RWPE1 (cell line): Measurements from ENCODE around the gene ADGRL1.

Experiments
- CTCF ChIA-PET: fragments of 350-600 bp; sonication (Branson Sonifier 250); formaldehyde crosslinking; extraction: SDS; loops from one replicate; lab custom pipeline; 2021; lab: Yijun Ruan, JAX
- POLR2A ChIA-PET: fragments of 400-600 bp; formaldehyde crosslinking; extraction: SDS; loops from one replicate; lab custom pipeline; 2020; ENCODE audit warnings: antibody characterized with exemption; ENCODE audit not compliant: low non-redundant PET; lab: Yijun Ruan, JAX
- DNase-seq: peaks from one replicate; pipeline ENCODE4 v3.0.0; 2012; ENCODE audit warnings: low spot score
- H3K27ac ChIP-seq: fragments of 450-650 bp; 2 replicates; pipeline ENCODE4 v1.5.1; 2017
- TF ChIP-seq, protein P1 (sequence below): fragments of 450-650 bp; conservative IDR thresholded peaks from 2 replicates; pipeline ENCODE4 v1.5.1; 2017; ENCODE audit warnings: low read depth, mild to moderate bottlenecking

The ADGRL1 gene

DNA sequence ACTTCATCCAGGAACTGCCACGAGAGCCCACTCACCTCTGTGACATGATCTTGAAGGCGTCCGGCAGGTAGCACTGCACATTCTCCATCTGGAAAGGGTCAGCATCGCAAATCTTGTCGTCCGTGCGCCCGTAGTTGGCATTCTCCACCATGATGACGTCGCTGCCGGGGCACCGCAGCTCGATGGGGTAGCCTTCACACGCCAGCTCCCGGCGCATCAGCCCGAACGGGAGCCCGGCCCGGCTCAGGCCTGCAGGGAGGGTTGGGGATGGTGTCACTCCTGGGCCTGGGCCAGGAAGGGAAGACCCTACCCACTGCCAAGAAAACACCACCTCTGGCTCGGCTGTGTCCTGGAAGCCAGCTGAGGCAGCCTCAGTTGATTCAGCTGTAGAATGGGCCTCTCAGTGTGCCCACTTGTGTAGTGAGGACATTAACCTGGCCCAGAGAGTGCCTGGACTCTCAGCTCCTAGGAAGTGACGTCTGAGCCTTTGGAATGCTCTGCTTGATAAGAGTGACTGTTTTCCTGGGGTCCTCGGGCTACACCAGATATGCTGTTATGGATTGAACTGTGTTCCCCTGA is 28.4 kb downstream of the ADGRL1 start:
- CTCF ChIA-PET: interaction anchor here (1.1 kb wide), 1 partner anchor 29 kb away, joined by 3 read pairs; no protein-coding TSS in a partner anchor
- H3K27ac ChIP-seq: no peak overlapping the region
- DNase-seq: no peak
- TF ChIP-seq, protein P1, sequence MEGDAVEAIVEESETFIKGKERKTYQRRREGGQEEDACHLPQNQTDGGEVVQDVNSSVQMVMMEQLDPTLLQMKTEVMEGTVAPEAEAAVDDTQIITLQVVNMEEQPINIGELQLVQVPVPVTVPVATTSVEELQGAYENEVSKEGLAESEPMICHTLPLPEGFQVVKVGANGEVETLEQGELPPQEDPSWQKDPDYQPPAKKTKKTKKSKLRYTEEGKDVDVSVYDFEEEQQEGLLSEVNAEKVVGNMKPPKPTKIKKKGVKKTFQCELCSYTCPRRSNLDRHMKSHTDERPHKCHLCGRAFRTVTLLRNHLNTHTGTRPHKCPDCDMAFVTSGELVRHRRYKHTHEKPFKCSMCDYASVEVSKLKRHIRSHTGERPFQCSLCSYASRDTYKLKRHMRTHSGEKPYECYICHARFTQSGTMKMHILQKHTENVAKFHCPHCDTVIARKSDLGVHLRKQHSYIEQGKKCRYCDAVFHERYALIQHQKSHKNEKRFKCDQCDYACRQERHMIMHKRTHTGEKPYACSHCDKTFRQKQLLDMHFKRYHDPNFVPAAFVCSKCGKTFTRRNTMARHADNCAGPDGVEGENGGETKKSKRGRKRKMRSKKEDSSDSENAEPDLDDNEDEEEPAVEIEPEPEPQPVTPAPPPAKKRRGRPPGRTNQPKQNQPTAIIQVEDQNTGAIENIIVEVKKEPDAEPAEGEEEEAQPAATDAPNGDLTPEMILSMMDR: no peak
- POLR2A ChIA-PET: no interaction called here

GRCh38 chr19:14175351-14175792 is 30.6 kb downstream of the ADGRL1 start:
- no peak overlapping the region for H3K27ac ChIP-seq
- no peak for DNase-seq
- TF ChIP-seq, protein P1: no peak
- POLR2A ChIA-PET: no interaction called here
- CTCF ChIA-PET: no interaction called here

DNA sequence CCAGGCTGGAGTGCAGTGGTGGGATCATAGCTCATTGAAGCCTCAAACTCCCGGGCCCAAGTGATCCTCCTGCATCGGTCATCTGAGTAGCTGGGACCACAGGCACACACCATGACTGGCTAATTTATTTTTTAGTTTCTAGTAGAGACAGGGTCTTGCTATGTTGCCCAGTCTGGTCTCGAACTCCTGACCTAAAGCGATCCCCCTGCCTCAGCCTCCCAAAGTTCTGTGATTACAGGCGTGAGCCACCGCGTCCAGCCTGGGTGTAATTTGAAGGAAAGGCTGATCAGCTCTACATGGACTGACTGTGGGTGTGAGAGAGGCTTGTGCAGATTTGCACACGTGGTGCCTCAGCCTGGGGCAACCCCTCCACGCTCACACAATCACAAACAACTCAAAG is 31.1 kb downstream of the ADGRL1 start:
- CTCF ChIA-PET: no interaction called here
- POLR2A ChIA-PET: no interaction called here
- TF ChIP-seq, protein P1: no peak
- no peak for DNase-seq
- H3K27ac ChIP-seq: no peak overlapping the region

GRCh38 chr19:14168993-14169392 is 37.0 kb downstream of the ADGRL1 start:
- ChIA-PET CTCF (interaction anchor here (1.0 kb wide), 1 partner anchor 28 kb away, joined by 3 read pairs; no protein-coding TSS in a partner anchor), POLR2A (no interaction called here)
- no peak for DNase-seq
- H3K27ac ChIP-seq: no peak overlapping the region
- TF ChIP-seq, protein P1: no peak

- ChIA-PET POLR2A (no interaction called here), CTCF (interaction anchor here (1.0 to 1.1 kb wide), 2 partner anchors 28 to 50 kb away, joined by 3 read pairs; no protein-coding TSS in a partner anchor)
- no peak for DNase-seq
- H3K27ac ChIP-seq: no peak overlapping the region
- TF ChIP-seq, protein P1: no peak
These were observed 37.6 kb downstream of the ADGRL1 start for GRCh38 chr19:14168259-14168972.

GRCh38 chr19:14167576-14168138 is 38.3 kb downstream of the ADGRL1 start:
- ChIA-PET CTCF (interaction anchor here (1.0 to 1.1 kb wide), 2 partner anchors 27 to 51 kb away, joined by 3 read pairs; no protein-coding TSS in a partner anchor), POLR2A (no interaction called here)
- TF ChIP-seq, protein P1: no peak
- DNase-seq: no peak
- H3K27ac ChIP-seq: no peak overlapping the region
